Activated T-cell treated with anti-CD3 and anti-CD28 coated beads, Interleukin-2, amount 50 U/mL, for 48 hours (primary cell): Measurements from ENCODE around the gene USP21.

Experiments used
- DNase-seq, 2 experiments: peaks; one replicate each; pipeline ENCODE4 v3.0.0-alpha.2; 2020

USP21 gene

DNA sequence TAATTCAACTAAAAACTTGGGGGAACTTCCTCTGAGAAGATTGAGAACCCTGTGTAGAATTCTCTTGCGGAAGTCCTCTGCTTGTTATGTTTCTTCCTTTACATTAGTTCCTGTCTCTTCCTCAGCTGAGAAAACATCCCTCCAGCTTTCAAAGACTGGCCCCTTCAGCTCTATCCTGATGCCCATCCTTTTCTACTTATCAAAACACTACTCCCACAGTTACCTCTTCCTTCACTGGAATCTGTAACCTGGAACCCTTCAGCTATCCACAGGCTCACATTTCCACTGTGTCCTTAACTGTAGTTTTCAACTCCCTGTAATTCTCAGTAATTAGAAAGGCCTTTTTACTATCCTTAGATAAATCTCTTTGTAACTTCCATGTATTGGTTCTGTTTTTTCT lies 20.9 kb upstream of the USP21 start:
- DNase-seq = no peak

DNA sequence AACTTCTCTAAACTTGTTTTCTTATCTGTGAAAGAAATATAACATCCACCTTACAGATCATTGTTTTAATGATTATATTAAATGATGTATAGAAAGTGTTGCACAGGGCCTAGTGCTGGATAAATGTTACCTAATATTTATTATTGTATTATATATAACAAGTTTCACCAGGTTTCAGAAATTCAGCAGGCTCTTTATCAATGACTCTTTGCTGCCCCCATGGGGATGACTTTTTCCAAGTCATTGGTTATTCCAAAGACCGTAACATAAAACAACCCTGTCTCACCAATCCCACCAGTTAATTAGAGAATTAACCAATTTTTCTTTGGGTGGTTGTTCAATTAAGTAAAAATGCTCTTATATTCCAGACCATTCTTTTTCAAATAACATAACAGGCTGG lies 19.5 kb upstream of the USP21 start:
- no peak for DNase-seq

DNA sequence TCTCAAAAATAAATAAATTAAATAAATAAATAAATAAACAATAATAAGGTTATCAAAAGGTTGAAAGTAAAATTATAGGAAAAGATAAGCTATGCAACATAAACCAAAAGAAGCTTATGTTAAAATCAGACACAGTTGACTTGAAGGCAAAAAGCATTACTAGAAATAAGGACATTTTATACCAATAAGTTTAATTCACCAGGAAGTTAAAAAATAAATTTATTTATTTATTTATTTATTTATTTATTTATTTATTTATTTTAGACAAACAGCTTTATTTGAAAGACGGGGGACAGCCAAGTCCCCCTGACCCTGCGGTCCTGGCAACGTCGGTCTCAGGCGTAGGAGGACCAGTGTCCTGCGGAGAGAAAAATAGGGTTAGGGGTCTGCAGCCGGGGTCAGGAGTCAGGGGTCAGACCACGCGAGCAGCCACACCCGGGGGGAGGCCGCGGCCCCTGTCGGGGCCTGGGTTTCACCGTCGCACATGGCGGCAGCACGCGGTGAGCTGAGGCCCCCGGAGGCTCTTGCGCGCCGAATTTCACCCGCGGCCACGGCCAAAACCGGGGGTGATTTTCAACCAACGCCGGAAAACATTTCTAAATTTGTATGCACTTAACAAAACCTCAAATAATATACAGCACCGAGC lies 18.4 kb upstream of the USP21 start:
- no peak for DNase-seq

DNA sequence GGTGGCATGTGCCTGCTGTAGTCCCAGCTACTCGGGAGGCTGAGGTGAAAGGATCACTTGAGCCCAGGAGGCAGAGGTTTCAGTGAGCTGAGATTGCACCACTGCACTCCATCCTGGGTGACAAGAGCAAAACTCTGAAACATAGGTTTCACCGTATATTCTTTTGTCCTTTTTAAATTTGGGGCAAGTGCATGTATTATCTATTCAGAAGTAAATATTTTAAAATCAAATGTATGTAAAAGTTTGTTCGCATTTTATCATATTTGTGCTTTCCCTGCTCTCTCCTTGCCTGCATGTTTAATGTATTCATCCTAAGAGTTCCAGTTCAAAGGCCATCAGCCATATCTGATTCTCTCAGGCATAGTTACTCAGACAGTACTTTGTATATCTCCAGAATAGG lies 13.5 kb upstream of the USP21 start:
- no peak for DNase-seq

DNA sequence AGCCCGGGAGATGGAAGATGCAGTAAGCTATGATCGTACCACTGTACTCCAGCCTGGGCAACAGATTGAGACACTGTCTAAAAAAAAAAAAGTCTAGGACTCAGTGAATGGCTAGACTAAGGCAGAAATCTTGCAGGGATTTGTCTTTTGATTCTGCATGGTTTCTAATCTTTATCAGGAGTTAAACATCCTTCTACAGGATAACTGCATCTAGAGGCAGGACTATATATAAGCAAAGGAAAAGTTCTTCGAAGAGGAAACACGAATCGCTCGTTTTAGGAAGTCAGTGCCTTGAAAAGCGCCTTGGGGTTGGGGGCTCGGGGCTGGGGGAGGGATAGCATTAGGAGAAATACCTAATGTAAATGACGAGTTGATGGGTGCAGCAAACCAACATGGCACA lies 6.1 kb upstream of the USP21 start:
- no peak for DNase-seq

DNA sequence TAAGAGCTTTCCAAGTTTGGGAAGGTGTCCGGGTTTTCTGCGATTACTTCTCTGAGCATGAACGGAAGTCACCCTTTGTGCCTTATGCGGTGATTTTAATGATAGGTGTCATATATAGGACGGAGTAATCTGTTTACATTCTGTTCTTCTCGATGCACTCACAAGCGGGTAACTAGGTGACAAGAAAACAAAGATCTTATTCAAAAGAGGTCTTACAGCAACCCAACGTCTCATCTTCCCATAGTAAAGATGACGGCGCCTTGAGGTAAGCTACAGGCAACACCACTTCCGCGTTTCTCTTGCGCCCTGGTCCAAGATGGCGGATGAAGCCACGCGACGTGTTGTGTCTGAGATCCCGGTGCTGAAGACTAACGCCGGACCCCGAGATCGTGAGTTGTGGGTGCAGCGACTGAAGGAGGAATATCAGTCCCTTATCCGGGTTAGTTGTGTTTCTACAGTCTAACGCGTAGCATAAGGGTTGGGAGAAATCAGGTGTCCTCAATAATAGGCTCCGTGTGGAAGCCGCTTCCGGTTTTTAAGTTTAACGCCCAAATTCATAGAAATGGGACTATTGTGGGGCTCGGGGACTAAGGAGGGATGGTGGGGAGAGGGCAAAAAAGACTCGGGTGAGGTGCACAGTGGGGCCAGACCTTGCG lies 5.5 kb upstream of the USP21 start, which contains the start of gene UFC1:
Gene UFC1, plus strand, starts transcription at position 297 of the 656 bp plus-strand sequence. Its CDS starts 20 bp downstream, at position 317.
- peak; percentile 85 to 86 for DNase-seq

DNA sequence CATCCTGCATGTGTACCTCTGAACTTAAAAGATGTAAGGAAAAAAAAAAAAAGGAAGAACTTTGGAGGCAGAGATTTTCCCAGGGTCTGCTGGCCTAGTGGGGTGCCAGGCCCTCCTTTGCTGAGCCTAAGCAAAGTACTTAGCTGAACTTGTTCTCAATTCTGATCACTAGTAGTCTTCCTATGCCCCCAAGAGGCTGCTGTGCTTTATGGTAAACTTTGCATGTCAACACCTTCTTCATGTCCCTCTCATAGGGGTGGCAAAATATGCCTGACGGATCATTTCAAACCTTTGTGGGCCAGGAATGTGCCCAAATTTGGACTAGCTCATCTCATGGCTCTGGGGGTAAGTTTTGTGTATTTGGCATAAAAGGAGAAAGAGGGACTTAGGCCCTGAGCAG lies 1.4 kb upstream of the USP21 start:
- DNase-seq = no peak

DNA sequence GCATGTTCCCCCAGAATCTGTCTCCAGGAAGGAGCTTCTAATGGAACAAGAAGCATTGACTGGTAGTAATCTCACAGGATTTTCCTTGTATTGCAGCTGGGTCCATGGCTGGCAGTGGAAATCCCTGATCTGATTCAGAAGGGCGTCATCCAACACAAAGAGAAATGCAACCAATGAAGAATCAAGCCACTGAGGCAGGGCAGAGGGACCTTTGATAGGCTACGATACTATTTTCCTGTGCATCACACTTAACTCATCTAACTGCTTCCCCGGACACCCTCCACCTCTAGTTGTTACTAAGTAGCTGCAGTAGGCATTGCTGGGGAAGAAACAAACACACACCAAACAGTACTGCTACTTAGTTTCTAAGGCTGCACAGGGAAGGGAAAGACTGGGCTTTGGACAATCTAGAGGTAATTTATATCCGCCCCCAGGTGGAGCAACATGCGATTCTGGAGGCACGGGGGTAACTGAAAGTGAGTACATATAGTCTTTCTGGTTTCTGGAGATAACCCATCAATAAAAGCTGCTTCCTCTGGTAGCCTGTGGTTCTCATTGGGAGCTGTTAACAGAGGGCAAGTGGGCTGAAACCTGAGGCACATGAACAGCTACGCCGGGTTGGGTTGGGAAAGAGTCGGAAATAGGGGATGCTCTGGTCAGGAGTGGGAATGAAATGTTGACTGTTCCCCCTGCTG lies 837 bp upstream of the USP21 start:
- no peak for DNase-seq

DNA sequence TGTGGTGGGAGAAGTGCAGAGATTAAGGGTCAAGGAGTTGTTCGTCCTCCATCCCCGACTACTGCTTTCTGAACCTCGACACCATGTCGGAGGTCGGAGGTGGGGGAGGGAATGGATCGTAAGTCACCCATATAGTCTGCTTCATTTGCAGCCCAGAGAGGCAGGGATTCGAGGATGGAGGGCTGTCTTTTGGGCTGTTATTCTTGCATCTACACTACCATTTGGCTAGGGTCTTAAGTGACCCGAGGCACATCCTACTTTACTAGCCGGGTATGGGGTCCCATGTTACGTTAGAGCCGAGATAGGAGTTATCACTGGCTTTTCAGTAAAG lies 578 bp downstream of the USP21 start:
- no peak for DNase-seq

DNA sequence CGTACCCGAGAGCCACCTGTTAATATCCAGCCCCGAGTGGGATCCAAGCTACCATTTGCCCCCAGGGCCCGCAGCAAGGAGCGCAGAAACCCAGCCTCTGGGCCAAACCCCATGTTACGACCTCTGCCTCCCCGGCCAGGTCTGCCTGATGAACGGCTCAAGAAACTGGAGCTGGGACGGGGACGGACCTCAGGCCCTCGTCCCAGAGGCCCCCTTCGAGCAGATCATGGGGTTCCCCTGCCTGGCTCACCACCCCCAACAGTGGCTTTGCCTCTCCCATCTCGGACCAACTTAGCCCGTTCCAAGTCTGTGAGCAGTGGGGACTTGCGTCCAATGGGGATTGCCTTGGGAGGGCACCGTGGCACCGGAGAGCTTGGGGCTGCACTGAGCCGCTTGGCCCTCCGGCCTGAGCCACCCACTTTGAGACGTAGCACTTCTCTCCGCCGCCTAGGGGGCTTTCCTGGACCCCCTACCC lies 1.4 kb downstream of the USP21 start:
- no peak for DNase-seq

DNA sequence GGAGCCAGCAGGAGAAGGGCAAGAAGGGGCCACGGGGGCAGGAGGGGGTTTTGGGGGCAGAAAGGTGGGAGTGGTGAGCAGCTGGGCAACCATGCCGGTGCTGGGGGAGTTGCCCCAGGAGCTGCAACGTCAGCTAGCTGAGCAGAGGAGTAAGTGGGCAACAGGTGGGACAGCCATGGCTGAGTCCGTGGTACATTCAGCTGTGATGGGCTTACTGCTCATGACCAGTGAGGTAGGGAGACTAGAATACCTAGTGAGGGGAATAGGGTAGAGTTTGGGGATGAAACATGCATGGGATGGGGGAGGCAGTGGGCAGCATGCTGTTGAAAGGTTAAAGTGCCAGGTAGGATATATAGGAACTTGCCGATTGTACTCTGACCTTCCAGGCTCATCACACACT lies 2.4 kb downstream of the USP21 start:
- DNase-seq = no peak

DNA sequence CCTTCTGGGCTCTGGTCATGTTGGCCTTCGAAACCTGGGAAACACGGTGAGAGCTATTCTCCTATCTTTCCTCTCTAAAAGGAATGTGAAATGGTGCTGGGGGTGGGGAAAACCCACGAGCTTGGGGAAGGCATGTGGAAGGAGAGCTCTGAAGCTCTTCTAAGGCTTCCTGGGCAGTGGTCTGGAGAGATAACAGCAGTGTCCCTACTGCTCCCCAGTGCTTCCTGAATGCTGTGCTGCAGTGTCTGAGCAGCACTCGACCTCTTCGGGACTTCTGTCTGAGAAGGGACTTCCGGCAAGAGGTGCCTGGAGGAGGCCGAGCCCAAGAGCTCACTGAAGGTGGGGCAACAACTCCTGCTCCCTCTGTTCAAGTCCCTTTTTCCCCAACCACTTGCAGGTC lies 2.8 kb downstream of the USP21 start:
- DNase-seq = no peak

DNA sequence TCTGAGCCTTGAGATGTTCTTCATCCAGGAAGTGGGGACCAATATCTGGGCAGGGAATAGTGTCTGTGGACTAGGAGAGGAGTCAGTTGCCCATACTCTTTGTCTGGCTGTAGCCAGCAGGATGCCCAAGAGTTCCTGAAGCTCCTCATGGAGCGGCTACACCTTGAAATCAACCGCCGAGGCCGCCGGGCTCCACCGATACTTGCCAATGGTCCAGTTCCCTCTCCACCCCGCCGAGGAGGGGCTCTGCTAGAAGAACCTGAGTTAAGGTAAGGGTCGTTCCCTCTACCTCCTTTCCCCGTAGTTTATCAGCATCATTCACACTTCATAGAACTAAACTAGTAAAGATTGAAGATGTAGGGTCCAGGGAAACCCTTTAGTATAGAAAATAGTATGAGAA lies 3.5 kb downstream of the USP21 start:
- no peak for DNase-seq

DNA sequence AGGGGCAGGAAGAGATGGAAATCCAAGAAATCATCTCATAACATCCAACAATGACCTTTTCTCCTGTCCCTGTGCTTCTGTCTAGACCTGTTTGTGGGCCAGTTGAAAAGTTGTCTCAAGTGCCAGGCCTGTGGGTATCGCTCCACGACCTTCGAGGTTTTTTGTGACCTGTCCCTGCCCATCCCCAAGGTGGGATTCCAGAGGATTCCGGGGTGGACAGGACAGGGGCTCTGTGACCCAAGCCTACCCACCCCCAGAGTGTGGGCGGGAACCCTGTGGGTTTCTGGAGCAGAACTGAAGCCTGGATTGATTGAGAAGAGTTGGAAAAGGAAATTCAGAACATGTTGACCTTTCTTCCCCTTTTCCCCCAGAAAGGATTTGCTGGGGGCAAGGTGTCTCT lies 4.5 kb downstream of the USP21 start:
- DNase-seq = no peak

DNA sequence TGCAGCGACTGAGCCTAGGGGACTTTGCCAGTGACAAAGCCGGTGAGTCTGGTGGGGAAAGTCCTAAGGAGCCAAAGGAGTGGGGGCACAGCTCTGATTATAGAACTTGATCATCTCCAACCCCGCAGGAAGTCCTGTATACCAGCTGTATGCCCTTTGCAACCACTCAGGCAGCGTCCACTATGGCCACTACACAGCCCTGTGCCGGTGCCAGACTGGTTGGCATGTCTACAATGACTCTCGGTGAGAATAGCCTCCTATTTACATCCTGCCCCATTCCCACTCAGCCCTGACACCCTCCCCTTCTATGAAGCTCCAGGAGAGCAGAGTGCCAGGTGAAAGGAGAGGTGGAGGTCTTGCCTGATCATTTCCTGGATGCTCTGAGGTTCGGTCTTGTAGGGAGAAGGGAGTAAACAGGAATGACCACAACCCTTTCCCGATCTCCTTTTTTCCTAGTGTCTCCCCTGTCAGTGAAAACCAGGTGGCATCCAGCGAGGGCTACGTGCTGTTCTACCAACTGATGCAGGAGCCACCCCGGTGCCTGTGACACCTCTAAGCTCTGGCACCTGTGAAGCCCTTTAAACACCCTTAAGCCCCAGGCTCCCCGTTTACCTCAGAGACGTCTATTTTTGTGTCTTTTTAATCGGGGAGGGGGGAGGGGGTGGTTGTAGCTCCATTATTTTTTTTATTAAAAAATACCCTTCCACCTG lies 5.8 kb downstream of the USP21 start:
- no peak for DNase-seq

DNA sequence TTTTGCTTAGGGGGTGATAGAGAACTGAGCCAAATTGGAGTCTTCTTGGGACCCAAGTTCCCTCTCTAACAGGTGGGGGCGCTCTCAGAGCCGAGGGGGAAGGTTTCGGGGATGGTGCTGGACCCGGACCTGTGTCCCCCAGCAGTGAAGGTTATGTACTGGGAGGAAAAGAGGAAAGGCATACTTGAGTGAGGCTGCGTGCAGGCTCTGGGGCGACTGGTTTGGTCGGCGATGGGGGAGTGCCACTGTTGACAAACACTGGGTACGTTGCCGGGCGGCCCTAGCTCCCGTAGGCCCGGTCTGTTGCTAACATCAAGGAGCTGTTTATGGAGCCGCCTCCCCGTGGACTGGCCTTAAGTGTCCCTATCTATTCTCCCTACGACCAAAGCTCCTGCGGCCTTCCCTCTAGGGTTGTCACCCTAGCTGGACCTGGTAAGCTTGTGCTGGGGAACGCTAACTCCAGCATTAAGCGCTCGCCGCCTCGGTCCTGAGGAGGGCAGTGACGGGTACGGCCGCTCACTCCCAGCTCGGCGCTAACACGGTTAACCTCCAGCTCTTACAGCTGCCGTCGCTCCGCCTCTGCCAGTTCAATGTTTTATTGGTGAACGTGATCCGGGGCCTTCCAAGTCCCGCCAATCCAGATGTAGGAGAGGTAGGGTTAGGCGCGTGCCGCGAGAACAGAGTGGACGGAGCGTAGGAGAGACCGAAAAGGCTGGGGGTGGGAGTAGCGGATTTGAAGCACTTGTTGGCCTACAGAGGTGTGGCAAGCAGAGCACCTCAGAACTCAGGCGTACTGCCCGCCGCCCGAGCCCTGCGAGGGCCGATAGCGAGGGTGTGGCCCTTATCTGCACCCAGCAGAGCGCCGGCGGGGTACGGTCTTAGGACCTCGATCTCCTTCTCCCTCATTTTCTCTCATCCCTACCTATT lies 6.7 kb downstream of the USP21 start, which contains the start of gene PPOX:
Gene PPOX, plus strand, starts transcription at position 685 of the 927 bp plus-strand sequence. CDS start 422 bp downstream, outside the sequence.
- peak; percentile 92 to 94 for DNase-seq

DNA sequence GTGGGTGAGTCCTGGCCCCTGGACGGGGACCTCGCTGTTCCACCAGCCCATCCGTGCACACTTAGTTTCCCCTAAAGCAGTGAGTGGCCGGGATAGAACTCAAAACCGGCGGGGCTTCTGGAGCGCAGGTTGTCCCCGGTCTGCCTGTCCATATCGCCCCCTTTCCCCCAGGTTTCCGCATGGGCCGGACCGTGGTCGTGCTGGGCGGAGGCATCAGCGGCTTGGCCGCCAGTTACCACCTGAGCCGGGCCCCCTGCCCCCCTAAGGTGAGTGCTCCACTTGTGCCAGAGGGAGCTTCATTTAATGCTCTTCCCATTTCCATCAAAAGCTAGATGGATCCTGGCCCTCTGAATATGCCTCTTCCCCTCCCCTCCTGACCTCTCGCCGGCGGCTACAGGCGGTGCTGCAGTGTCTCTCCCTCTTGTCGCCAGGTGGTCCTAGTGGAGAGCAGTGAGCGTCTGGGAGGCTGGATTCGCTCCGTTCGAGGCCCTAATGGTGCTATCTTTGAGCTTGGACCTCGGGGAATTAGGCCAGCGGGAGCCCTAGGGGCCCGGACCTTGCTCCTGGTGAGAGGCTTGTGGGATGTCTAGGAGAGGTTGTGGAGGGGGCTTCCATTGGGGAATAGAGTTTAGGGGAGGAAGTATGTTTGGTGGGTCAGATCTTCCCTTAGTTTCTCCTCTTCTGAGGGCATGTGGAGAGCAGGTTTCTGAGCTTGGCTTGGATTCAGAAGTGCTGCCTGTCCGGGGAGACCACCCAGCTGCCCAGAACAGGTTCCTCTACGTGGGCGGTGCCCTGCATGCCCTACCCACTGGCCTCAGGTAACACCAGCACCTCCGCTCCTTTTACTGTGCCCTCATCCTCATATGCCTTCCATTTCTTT lies 7.6 kb downstream of the USP21 start:
- peak in 1 of 2 experiments; percentile 44 for DNase-seq

DNA sequence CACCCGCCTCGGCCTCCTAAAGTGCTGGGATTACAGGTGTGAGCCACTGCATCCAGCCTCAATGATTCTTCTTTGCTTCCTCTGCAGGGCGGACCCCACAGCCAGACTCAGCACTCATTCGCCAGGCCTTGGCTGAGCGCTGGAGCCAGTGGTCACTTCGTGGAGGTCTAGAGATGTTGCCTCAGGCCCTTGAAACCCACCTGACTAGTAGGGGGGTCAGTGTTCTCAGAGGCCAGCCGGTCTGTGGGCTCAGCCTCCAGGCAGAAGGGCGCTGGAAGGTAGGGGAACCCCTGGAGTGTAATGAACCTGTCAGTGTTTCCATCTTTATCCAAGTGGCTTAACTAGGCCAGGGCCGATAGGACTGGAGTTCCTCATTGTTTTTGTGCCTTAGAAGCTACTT lies 9.6 kb downstream of the USP21 start:
- no peak for DNase-seq

DNA sequence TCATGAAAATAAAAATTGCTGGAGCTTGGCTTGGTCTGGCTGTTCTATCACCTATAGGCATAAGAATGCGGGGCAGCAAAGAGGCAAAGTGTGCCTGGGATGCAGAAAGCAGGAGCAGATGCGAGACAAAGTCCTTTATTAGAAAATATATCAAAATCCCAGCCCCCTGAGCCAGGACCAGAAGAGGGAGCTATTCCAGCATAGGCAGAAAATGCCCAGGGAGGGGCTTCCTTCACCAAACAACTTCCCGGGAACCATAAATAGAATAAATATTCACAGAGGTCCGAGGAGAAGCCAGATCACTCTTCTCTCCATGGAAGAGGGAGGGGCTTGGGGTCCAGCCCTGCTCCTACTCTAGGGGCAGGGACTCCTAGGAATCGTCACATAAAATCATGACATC lies 11.9 kb downstream of the USP21 start:
- DNase-seq = no peak

DNA sequence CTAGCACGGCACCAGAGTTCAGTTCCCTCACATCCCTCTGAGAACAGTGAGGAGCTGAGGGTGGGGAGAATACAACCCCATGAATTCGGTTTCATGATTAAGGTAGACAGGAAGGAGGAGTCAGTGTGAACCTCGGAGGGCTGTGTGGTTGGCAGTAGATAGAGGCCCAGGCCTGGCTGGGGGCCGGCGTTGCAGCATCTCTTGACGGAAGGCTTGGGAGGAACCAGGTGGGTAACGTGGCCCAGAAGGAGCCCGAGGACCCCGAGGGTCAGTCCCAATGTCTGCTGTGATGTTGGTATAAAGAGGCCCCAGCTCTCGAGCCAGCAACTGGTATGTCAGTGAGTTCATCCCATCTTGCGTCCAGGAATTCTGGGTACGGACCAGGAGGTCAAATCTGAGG lies 12.4 kb downstream of the USP21 start:
- no peak for DNase-seq

DNA sequence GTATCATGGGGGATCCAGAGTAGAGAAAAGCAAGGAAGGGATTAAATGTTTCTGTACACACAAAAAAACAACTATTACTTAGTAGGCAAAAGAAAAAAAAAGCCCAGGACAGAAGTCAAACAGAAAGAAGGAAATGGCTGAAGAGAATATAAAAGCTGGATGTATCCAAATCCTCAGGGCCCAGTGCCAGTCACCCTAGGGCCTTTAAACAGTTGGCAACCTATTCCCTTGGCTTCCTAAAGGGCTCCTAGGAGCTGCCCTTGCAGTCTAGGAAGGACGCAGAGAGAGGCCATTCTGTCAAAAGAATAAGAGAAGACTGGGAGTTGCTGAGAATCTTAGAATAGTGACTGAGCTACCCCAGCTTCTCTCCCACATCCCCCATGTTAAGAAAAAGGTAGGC lies 13.0 kb downstream of the USP21 start:
- no peak for DNase-seq
